Breast epithelium (tissue), 3 donors: ENCODE results near the gene C16orf74.

ENCODE experiments used
- POLR2A ChIP-seq: fragments of 450-650 bp; IDR thresholded peaks from one replicate; pipeline ENCODE4 v1.6.1; 2016; ENCODE audit warnings: antibody characterized with exemption, mild to moderate bottlenecking, moderate library complexity
- TF ChIP-seq, protein P1 (sequence below), 3 donors: fragments of 450-650 bp; IDR thresholded peaks; one replicate each; pipeline ENCODE4 v1.5.1; 2016 to 2017; ENCODE audit warnings: antibody characterized with exemption in 3 of 3, mild to moderate bottlenecking in 3 of 3, moderate library complexity in 3 of 3

DNA sequence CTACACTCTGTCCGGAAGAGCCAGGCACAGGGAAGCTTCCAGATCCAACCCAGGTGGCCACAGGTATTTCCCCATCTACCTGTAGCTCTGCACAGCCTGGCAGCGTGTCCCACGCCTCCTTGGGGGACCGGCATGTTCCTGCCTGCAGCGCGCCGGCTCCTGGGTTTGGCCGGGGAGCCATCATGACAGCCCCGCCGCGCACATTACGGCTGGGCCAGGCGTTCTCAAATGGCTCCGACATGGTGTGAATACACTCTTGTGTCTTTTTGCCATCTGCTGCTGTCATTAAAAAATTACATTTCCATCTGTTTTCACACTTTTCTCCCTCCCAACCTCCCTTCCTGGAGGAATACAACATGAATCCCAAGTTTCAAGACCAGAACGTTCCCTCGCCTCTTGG lies 54.1 kb downstream of the C16orf74 start:
- TF ChIP-seq, protein P1, sequence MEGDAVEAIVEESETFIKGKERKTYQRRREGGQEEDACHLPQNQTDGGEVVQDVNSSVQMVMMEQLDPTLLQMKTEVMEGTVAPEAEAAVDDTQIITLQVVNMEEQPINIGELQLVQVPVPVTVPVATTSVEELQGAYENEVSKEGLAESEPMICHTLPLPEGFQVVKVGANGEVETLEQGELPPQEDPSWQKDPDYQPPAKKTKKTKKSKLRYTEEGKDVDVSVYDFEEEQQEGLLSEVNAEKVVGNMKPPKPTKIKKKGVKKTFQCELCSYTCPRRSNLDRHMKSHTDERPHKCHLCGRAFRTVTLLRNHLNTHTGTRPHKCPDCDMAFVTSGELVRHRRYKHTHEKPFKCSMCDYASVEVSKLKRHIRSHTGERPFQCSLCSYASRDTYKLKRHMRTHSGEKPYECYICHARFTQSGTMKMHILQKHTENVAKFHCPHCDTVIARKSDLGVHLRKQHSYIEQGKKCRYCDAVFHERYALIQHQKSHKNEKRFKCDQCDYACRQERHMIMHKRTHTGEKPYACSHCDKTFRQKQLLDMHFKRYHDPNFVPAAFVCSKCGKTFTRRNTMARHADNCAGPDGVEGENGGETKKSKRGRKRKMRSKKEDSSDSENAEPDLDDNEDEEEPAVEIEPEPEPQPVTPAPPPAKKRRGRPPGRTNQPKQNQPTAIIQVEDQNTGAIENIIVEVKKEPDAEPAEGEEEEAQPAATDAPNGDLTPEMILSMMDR (IDR thresholded peaks at IDR 0.05) = no peak
- TF ChIP-seq POLR2A = no peak
